ENCODE results near the gene CLCNKA.
"Not testable (repeated sequence)": the region's sequence is repeated elsewhere in the genome, so short reads cannot be mapped to it uniquely, and the experiment has no call there.

Gene CLCNKA

DNA sequence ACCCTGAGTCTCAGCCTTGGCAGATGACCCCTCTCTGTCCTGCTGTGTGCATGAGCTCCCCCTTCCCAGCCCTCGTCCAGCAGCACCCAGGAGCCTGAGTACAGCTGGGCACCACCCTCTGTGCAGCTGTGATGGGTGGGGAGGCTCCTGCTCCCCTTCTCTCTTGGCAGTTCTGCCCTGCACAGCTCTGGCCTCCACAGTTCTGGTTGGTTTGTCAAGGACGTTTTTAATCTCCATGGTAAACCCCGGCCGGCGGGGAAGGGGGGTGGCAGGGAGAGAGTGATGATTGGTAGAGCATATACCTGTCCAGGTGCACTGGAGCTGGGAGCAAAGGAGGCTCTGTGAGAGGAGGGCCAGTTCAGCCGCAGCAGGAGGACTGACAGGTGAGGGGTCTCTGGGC lies at the start of gene CLCNKA:
Gene CLCNKA, plus strand, starts transcription at position 356 of the 400 bp plus-strand sequence. CDS start 584 bp downstream, outside the sequence.
- DNase-seq: no peak

DNA sequence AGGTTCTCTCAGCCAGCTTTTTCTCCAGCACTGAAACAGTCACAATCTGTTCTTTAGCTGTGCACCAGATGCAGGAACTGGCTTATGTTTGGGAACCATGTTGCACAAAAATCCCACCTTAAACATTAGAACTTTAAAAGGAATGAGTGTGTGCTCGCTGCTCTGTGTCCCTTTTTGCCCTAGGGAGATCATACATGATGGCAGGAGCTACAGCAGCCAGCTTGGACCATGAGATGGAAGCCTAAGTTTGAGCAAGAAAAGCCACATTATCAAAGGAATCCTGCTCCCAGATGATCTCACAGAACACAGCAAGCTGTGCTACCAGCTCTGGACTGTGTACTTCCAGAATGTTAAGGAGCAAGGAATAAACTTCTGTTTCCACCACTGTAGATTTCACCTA lies 49.4 kb upstream of the CLCNKA start:
- no peak for DNase-seq

DNA sequence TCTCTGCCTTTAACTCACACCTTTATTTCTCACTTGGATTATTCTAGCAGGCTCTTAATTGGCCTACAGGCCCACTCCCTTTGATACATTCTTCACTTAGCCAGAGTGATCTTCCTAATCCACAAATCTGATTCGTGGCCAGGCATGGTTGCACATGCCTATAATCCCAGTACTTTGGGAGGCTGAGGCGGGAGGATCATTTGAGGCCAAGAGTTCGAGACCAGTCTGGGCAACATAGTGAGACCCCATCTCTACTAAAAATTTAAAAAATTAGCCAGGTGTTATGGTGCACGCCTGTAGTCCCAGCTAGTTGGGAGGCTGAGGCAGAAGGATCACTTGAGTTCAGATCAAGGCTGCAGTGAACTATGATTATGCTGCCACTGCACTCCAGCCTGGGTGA lies 48.1 kb upstream of the CLCNKA start:
- DNase-seq: no peak

DNA sequence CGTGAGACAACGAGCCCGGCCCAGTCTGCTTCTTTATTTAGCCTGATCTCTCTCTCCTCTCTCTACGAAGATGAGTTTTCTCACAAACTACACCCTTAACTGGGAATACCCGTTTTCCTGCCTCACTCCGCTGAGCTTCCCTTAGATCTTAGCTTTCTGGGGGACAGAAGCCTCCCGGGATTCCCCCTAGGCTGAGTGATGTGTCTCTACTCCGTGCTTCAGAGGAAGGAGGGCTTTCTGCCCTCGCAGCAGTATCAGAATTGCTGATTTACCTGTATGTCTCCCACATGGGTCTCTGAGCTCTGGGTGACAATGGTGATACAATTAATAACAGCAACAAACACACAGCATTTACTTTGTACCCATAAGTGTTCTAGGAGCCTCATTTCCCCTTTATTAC lies 47.0 kb upstream of the CLCNKA start:
- DNase-seq: no peak

DNA sequence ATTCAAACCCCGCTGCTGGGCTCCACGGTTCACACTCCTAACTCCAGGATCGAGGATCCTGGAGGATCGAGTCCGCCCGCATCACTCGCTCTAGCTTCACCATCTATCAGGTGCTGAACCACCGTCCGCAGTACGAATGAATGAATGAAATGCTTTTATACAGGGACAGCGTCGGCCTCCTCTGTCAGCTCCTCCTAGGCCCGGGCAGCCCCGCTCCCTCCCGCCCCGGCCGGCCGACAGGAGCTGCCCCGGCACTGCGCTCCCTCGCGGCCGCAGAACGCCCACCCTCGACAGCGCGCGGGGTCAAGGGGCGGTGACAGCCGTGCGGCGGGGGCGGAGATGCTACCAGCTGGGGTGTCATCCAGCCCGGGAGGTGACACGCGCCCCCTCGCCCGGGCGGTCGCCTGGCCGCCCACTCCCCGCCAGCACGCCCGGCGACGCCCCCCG lies 46.5 kb upstream of the CLCNKA start:
- peak; percentile 52 to 57 for DNase-seq

DNA sequence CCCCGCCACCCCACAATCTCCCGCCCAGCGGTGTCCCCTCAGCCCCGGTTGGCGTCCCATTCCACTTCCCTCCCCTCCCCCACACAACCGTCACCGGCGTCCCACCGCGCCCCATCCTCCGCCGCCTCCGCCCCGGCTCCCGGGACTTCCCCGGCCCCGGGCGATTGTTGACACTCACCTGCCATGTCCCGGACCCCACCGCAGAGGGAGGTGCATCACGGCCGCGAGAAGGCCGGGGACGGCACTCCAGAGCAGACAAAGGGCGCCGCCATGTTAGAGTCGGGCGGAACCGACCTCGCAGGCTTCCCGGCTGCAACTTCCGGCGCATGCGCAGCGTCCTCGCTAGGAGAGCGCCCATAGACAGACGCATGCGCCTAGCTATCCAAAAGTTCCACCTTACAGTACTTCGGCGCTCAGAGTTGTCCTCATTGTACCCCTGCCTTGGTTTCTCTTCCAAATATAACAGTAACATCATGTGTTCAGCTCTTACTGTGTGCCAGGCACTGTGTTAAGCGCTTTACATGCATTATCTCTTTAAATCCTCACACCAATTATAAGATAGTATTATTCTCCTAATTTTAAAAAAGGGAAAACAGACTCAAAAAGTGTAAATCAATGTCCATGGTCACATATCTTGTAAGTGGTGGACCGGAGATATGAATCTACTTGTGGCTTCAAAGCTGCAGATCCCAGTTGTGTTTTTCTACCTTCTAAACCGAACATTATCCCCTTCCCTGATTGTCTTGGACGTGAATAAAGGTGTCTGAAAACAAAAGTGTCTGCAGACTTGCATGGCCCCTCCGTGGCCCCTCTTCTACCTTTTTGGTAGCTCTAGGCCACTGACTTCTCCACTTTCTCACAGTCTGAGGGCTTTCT lies 45.8 kb upstream of the CLCNKA start, which contains the start of gene ZBTB17:
Gene ZBTB17, minus strand, starts transcription at position 297 of the 876 bp plus-strand sequence. CDS start 27,606 bp downstream, outside the sequence.
- DNase-seq: peak; percentile 89 to 91

DNA sequence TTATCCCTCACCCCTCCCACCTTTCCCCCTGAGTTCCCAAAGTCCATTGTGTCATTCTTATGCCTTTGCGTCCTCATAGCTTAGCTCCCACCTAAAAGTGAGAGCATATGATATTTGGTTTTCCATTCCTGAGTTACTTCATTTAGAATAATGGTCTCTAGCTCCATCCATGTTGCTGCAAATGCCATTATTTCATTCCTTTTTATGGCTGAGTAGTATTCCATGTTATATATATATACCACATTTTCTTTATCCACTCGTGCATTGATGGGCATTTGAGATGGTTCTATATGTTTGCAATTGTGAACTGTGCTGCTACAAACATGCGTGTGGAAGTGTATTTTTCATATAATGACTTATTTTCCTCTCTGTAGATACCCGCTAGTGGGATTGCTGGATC lies 43.9 kb upstream of the CLCNKA start:
- DNase-seq: not testable (repeated sequence)

DNA sequence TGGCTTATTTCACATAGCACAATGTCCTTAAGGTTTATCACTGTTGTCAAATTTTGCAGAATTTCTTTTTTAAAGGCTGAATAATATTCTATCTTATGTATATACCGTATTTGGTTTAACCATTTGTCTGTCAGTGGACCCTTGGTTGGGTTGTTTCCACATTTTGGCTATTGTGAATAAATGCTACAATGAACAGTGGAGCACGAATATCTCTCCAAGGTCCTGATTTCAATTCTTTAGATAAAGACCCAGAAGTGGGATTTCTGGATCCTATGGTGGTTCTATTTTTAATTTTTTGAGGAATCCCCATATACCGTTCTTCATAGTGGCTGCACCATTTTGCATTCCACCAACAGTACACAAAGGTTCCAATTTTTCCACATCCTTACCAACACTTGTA lies 40.2 kb upstream of the CLCNKA start:
- DNase-seq: no peak

DNA sequence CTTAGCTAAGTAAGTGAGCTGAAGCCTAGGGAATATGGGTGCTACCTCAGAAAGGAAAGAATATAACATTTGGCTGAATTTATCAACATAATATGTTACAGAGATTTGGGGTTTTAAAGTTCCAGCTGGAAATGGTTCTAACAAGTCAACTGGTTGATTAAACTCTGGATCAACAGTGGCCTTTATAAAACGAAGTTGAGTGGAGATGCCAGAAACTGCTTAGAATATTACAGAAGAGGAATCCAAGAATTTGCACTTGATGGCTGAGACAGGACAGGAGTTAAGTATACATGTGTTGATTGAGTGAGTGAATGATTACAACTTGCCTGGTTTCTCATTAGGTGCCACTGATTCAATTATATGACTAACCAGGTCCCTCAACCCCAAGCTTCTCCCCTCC lies 38.6 kb upstream of the CLCNKA start:
- DNase-seq: no peak

DNA sequence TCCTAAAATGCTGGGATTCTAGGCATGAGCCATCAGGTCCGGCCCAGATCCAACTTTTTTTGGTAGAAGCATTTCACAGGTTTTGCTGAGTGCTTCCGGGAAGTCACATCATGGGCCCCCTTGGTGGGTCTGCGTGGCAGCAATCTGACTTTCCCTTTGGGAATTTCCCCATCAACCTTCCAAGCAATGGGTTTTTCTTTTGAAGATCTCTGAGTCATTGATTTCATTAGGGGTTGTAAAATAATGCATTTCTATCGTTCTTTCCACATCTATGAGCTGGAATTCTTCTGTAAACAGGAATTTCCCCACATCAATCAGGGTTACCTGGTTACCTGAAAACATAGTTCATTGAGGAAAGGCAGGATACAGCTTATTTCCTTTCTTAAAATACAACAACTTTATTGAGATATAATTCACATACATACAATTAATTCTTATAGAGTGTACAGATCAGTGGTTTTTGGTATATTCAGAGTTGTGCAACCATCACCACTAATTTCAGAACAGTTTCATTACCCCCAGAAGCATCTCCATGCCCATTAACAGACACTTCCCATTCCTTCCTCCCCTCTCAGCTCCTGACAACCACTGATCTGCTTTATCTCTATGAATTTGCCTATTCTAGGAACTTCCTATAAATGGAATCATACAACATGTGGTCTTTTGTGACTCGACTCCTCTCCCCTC lies 36.1 kb upstream of the CLCNKA start:
- no peak for DNase-seq

DNA sequence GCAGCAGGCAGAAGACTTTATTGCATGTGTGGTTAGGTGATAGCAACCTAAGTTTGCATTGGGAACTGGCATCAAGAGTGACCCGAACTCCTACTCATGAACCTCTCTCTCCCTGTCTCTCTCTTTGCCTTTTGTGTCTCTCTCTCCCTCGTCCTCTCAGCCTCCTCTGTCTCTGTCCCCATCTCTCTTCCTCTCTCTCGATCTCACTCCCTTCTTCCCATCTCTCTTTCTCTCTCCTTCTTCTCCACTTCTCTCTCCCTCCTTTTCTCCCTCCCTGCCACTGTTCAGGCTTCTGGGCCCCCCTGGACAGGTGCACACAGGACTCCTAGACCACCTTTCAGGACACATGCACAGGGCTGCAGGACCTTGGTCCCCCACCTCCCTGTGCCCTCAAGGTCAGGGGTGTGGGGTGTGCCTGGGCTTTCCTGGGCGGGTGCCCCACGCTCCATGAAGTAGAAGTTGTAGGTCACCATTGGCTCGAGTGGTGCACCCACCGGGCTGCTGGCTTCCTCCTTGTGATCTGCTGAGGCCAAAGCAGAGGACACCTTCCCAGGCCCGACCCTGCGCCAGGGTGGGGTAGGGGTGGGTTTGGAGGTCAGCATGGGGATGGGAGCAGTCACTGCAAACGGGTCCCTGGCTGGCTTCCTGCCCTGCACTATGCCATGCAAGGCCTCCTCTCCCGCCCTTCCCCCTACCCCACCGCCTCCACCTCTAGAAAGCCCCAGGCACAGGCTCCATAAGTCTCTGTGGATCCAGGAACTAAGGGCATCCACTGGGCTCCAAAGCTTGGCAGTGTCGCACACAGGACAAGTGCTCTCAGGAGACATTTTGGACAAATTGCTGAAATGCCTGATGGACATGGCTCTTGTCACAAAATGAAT lies 32.7 kb upstream of the CLCNKA start:
- DNase-seq: no peak

DNA sequence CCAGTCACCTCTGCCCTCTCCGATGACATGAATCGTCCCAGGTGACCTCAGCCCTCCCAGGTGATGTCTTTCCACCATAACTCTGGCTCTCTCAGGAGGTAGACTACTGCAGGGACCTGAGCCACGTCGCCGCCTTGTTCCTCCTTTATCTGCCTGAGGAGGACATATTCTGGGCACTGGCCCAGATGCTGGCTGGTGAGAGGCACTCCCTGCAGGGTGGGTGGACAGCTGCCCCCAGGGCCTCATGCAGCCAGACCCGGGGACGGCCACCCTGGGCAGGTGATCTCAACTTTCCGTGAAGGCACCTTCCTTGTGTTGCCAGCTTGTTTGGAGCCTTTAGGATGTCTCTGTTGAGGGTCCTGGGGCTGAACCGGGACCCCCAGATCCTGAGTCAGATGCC lies 32.1 kb upstream of the CLCNKA start:
- no peak for DNase-seq

DNA sequence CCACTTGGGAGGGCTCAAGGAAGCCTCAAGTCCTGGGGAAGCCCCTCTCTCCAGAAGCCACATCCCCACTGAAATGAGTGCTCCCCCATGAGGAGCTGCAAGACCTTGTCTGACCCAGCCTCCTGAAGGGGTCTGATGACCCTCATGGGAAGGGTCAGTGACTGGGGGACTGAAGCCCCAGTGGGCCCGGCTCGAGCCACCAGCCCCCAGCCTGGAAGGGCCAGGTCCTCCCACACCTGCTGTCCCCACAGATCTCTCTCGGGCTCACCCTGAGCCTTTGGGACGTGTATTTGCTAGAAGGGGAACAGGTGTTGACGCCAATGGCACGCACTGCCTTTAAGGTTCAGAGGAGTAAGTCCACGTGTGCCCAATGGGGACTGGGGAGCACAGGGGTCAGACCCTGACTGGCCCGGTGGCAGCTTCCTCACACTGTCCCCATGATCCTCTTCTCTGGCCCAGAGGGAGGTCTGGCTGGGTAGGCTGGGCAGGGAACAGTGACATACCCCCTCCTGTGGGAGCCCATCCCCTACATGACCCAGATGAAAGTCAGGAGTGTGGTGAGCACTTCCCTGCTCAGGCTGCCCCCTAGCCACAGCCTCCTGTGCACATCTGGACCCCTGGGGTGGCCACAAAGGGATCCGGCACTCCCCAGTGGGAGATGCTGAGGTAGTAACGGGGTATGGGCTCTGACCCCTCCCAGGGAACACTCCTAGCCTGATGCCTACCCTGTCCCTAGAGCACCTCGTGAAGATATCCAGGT lies 30.2 kb upstream of the CLCNKA start:
- no peak for DNase-seq

DNA sequence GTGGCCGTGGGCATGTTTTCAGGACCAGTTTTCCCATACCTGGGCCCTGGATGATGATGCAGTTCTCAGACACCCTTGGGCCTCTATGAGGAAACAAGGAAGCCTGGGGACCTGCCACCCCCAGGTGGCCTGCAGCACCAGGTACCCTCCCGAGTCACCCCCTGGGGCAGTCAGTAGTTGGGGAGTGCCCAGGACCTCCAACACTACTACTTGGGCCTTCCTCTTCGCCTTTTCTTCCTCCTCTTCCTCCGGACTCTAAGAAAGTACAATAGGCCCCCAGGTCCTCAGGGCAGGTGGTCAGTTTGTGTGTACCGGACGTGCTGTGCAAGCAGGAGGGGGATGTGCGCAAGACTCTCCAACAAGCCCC lies 29.7 kb upstream of the CLCNKA start:
- DNase-seq: no peak

DNA sequence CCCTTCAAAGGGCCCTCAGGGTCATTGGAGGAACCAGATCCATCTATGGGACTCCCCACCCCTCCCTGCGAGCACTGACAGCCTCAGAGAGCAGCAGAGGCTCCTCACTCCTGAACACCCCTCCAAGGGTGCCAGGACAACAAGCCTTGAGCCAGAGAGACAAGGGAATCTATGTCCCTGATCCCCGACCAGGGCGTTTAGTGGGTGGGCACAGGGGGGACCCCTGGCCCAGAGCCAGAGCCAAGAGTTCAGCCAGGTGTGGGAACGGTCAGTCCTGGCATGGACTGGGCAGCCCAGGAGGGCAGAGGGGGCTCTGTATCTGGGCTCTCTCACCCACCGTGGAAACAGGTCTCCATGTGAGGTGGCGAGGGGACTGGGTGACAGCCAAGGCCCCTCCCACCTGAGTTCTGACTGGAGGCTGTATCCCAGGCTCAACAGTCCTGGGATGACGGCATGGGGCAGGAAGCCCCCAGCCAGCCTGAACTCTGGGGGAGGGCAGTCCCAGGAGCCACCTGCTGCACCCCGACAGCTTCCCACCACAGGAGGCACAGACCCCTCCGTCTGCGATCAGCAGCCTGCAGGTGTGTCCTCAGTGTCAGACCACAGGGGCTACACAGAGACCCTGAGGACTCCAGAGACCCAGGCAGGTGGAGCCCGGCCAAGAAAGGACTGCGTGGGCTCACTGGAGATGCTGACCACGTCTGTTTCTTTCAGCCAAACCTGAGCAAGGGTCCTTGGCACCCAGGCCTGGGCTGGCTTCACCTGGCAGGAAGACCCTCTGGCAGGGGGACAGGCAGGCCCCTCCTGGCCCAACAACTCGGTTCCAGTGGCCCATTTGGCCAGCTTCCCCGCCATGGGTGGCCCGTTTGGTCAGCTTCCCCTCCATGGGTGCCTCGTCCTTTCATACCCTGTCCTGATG lies 29.0 kb upstream of the CLCNKA start:
- peak; percentile 6 to 32 for DNase-seq

DNA sequence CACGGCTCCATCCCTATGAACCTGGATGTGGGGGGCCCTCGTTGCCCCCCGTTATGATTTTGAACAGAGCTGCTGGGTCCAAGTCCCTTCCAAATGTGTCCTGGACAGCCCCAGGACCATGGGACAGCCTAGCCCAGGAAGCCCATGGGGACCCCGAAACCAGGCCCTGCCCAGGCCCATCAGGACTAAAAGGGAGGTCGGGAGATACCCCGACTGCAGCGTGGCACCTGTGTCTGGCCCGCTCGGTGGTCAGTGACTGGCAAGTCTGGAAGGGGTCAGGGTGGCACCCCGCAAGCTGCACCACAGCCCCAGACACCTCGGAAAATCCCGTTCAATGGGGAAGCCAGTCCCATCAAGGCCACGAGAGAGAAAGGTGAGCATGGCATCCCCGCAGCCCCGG lies 28.2 kb upstream of the CLCNKA start:
- no peak for DNase-seq

DNA sequence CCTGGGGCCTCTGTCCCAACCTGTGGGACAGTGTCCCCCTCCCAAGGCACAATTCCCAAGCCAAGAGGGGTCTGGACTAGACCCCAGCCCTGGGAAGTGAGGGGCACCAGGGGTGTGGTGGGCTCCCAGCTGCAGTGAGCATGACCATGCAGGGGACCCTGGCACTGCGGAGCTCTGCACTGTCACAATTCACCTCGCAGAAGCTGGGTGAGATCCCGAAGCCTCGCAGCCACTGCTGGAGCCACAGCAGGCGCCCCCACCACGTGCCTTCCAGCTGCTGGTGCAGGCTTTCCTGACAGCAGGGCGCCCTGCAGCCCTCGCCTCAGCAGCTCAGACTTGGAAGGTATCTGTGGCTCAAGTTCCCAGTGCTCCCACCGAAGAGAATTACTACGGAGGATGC lies 27.8 kb upstream of the CLCNKA start:
- DNase-seq: no peak

DNA sequence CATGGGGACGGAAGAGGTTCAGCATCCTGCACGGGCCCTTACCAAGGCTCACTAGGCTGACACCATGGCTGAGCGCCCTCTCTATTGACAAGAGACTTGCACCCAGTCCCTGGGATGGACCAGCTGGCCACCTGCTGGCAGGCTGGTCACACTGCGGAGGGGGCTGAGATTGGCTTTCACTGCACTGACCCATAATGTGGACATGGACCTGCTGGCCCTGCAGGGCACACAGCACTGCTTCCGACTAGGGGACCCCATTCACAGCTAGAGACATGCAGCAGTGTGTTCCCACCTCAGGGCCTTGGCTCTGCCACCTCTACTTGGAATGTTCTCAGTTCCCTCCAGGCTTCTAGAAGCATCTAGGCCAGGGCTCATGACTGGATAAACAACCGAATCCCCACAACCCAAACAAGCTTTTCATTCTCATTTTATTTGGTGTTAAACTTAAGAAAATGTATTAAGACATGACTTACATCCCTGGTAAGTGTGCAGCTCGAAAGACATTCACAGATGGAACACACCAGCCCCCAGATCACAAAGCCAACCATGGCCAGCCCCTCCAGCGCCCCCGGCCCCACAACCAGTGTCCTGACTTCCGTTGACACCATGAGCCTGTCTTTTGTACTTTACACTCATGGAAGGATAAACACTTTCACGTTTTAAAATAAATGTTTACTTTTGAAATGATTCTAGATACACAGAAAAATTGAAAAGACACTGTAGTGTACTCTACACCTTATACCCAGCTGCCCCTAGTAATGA lies 27.1 kb upstream of the CLCNKA start:
- peak; percentile 3 to 16 for DNase-seq

DNA sequence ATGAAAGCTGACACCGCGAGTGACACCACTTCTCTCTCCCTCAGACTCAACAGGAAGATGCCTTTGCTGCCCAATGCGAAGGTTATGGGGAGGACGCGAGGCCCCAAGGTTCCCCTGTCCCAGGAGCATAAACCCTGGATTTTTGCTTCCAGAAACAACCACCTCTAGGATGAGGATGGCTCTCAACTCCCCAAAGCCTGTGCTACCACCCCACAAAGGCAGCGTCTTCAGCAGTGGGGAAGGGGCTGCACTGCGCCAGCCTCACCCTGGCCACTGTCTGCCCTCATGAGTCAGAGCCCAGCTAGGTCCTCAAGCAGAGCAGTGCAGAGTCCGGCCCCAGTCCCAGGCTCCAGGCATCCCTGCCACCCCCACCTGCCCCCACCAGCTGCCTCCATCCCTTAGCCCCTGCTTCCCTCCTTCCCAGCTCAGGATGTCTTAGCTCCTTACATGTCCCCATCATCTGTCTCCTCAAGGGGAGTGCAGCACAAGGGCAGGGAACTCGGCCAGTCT lies 24.7 kb upstream of the CLCNKA start:
- DNase-seq: no peak

DNA sequence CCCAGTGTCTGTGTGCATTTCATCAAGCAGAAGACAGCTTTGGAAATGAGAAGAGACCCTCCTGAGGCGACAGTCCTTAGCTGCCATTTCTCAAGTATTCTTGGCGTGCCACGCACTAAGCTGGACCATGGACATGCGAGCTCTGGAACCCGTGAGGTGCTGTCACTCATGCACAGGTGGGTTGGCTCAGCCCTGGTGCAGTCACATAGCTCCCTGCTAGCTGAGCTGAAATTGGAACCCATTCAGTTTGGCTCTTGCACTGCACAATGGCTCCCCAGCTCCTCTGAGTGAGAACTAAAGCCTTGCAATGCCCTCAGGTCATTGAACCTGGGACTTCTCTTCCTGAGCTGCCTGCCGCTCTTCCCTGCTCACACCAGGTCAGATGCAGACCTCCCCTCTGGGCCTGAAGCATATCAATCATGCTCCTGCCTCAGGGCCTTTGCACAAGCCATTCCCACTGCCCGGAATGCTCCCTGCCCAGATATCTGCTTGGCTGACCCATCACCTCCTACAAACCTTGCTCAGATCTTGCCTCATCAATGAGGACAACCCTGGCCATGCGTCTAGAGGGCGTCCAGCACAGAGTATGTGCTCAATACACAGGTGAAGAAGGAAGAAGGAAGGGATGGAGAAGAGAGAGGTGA lies 24.1 kb upstream of the CLCNKA start:
- no peak for DNase-seq
